Measurements from ENCODE around the gene ABHD2. TPM values are rescaled to one million over a fixed set of nuclear protein-coding genes. Genes with fewer than 3 reads are reported as not detected.

The ABHD2 gene
- total and polyA plus RNA-seq, 2 experiments from 2014 or later, result 5.2 to 15.2 TPM

GRCh38 chr15:89058376-89058775, 29.9 kb upstream of the ABHD2 start:
- no peaks in the 10 kb centered on the region for H3K4me1 ChIP-seq (ENCODE audit: insufficient read depth)
- DNase-seq (ENCODE audit: low spot score), result no peak
- Mint-ChIP-seq H3K9me3 (no peaks in the 10 kb centered on the region), H3K36me3 (ENCODE audit: low read depth) (peaks cover 4% of the 10 kb centered on the region; the same call in 1 of the 3 replicates), H3K27ac (no peak overlapping the region), H3K27me3 (ENCODE audit: insufficient read depth, low read depth, poor library complexity) (peaks cover 6% of the 10 kb centered on the region), H3K4me3 (no peak overlapping the region), H3K4me1 (peaks cover 5% of the 10 kb centered on the region; the same call in 2 of the 3 replicates)
- H3K9me2 ChIP-seq (ENCODE audit: insufficient read depth), result no peaks in the 10 kb centered on the region
- no peaks in the 10 kb centered on the region for H3K79me2 ChIP-seq (replicated peaks; ENCODE audit: insufficient read depth)
- no peak overlapping the region for H3K4me2 ChIP-seq
- ATAC-seq, result no peak
- H3K4me3 ChIP-seq, result no peak overlapping the region
- no peaks in the 10 kb centered on the region for H4K20me1 ChIP-seq (replicated peaks; ENCODE audit: insufficient read depth)
- H3K27me3 ChIP-seq (ENCODE audit: insufficient read depth), result no peaks in the 10 kb centered on the region
- TF ChIP-seq EZH2phosphoT487 (IDR thresholded peaks at IDR 0.05; ENCODE audit: unreplicated experiment) (no peak), CREB1 (CRISPR knock-in tag; IDR thresholded peaks at IDR 0.05; ENCODE audit: low read depth) (no peak), STAT1 (IDR thresholded peaks at IDR 0.05; ENCODE audit: unreplicated experiment) (no peak), EZH2 (IDR thresholded peaks at IDR 0.05; ENCODE audit: low read depth, unreplicated experiment) (no peak), JUNB (IDR thresholded peaks at IDR 0.05; ENCODE audit: unreplicated experiment) (no peak), ZNF462 (CRISPR knock-in tag; IDR thresholded peaks at IDR 0.05) (no peak), POLR2AphosphoS5 (IDR thresholded peaks at IDR 0.05; ENCODE audit: low read depth) (no peak), ZNF331 (CRISPR knock-in tag; IDR thresholded peaks at IDR 0.05; ENCODE audit: low read depth) (no peak), NANOG (IDR thresholded peaks at IDR 0.05; ENCODE audit: borderline replicate concordance) (no peak), ETS1 (IDR thresholded peaks at IDR 0.05) (no peak)
- TF ChIP-seq, protein P1, sequence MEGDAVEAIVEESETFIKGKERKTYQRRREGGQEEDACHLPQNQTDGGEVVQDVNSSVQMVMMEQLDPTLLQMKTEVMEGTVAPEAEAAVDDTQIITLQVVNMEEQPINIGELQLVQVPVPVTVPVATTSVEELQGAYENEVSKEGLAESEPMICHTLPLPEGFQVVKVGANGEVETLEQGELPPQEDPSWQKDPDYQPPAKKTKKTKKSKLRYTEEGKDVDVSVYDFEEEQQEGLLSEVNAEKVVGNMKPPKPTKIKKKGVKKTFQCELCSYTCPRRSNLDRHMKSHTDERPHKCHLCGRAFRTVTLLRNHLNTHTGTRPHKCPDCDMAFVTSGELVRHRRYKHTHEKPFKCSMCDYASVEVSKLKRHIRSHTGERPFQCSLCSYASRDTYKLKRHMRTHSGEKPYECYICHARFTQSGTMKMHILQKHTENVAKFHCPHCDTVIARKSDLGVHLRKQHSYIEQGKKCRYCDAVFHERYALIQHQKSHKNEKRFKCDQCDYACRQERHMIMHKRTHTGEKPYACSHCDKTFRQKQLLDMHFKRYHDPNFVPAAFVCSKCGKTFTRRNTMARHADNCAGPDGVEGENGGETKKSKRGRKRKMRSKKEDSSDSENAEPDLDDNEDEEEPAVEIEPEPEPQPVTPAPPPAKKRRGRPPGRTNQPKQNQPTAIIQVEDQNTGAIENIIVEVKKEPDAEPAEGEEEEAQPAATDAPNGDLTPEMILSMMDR (conservative IDR thresholded peaks at IDR 0.05; ENCODE audit: low read depth in 2 of 2), result no peak
- no peak overlapping the region for H3K27ac ChIP-seq (ENCODE audit: low read depth)
- no peak overlapping the region for H2AFZ ChIP-seq
- no peaks in the 10 kb centered on the region for H3K36me3 ChIP-seq (ENCODE audit: insufficient read depth)
- no peaks in the 10 kb centered on the region for H3F3A ChIP-seq (replicated peaks; ENCODE audit: low read depth)

All from GM23338 (cell line).